Stimulated activated CD8-positive, alpha-beta memory T cell treated with anti-CD3 and anti-CD28 coated beads, Interleukin-12 subunit alpha, Interleukin-12 subunit beta, amount 100 ng/mL, for 24 hours (primary cell): ENCODE measurements around the gene TMEM204.

Source experiments
- DNase-seq: peaks from one replicate; pipeline ENCODE4 v3.0.0-alpha.2; 2020; ENCODE audit errors: extremely low read depth

TMEM204 gene

GRCh38 chr16:1557576-1557975 lies 24.1 kb downstream of the TMEM204 start:
- no peak for DNase-seq

- DNase-seq = no peak
Measured at GRCh38 chr16:1559446-1559975, 26.0 kb downstream of the TMEM204 start.

- DNase-seq = no peak
Measured at GRCh38 chr16:1560153-1560552, 26.7 kb downstream of the TMEM204 start.

GRCh38 chr16:1560866-1561265 lies 27.4 kb downstream of the TMEM204 start:
- DNase-seq = no peak

- DNase-seq = no peak
Measured at GRCh38 chr16:1561266-1561665, 27.8 kb downstream of the TMEM204 start.

GRCh38 chr16:1561836-1562235 lies 28.4 kb downstream of the TMEM204 start:
- no peak for DNase-seq

- no peak for DNase-seq
Measured at GRCh38 chr16:1563786-1564185, 30.3 kb downstream of the TMEM204 start.

- no peak for DNase-seq
Measured at GRCh38 chr16:1564325-1564724, 30.9 kb downstream of the TMEM204 start.

- no peak for DNase-seq
Measured at GRCh38 chr16:1565083-1565805, 31.8 kb downstream of the TMEM204 start.

- no peak for DNase-seq
Measured at GRCh38 chr16:1567988-1568387, 34.5 kb downstream of the TMEM204 start.

- DNase-seq = no peak
Measured at GRCh38 chr16:1571012-1571671, 37.7 kb downstream of the TMEM204 start.

GRCh38 chr16:1572673-1573072 lies 39.2 kb downstream of the TMEM204 start:
- DNase-seq = no peak

GRCh38 chr16:1573301-1573700 lies 39.8 kb downstream of the TMEM204 start:
- no peak for DNase-seq

GRCh38 chr16:1575578-1575977 lies 42.1 kb downstream of the TMEM204 start:
- no peak for DNase-seq

- DNase-seq = no peak
Measured at GRCh38 chr16:1579214-1579613, 45.7 kb downstream of the TMEM204 start.

GRCh38 chr16:1580256-1580655 lies 46.8 kb downstream of the TMEM204 start:
- no peak for DNase-seq

- no peak for DNase-seq
Measured at GRCh38 chr16:1580956-1581355, 47.5 kb downstream of the TMEM204 start.

GRCh38 chr16:1581804-1582203 lies 48.3 kb downstream of the TMEM204 start:
- no peak for DNase-seq

GRCh38 chr16:1583180-1583579 lies 49.7 kb downstream of the TMEM204 start:
- DNase-seq = no peak

GRCh38 chr16:1584926-1585484 lies 51.5 kb downstream of the TMEM204 start:
- no peak for DNase-seq

GRCh38 chr16:1590366-1590765 lies 56.9 kb downstream of the TMEM204 start:
- DNase-seq = no peak

GRCh38 chr16:1590930-1591705 lies 57.7 kb downstream of the TMEM204 start:
- no peak for DNase-seq
